Measurements from ENCODE around the gene FAM221A.
"Not testable (repeated sequence)": the region's sequence is repeated elsewhere in the genome, so short reads cannot be mapped to it uniquely, and the experiment has no call there.

FAM221A gene, protein sequence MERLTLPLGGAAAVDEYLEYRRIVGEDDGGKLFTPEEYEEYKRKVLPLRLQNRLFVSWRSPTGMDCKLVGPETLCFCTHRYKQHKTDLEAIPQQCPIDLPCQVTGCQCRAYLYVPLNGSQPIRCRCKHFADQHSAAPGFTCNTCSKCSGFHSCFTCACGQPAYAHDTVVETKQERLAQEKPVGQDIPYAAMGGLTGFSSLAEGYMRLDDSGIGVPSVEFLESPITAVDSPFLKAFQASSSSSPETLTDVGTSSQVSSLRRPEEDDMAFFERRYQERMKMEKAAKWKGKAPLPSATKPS

GRCh38 chr7:23679898-23680413 is at the start of gene FAM221A:
Gene FAM221A, plus strand, starts transcription at chr7:23680199. Its CDS starts 20 bp downstream, at chr7:23680219.
- peak; percentile 29 for DNase-seq (ENCODE audit: low spot score)

DNA sequence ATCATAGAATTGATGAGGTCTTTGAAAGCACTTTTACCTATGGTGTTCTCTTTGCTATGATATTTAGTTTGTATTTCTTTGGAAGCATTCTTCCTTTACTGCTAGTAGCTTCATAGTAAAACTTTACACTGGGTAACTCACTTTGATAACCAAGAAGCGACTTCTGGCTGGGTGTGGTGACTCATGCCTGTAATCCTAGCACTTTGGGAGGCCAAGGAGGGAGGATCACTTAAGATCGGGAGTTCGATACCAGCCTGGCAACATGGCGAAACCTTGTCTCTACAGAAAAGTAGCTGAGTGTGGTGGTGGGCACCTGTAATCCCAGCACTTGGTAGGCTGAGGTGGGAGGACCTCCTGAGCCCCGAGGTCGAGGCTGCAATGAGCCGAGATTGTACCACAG is 46.6 kb upstream of the FAM221A start:
- DNase-seq (ENCODE audit: low spot score) = no peak

- no peak for DNase-seq (ENCODE audit: low spot score)
Observed at GRCh38 chr7:23645822-23646221, 34.2 kb upstream of the FAM221A start.

DNA sequence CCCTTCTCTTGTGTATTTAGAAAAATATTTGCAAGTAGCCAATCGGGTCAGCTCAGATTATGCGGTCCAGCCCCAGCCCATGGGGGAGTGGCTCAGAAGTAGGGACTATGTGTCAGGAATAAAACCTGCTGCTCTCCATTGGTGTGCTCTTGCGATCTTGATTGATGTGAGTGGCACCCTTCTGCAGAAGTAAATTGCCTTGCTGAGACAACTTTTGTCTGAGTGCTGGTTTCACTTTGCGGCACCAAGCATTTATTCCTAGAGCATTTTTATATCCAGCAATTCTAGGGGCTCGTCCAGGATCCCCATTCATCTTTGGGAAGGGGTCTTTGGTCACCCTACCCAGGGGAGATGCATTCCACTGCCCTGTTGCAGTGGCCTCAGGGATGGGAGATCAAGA is 26.1 kb upstream of the FAM221A start:
- DNase-seq (ENCODE audit: low spot score) = no peak

DNA sequence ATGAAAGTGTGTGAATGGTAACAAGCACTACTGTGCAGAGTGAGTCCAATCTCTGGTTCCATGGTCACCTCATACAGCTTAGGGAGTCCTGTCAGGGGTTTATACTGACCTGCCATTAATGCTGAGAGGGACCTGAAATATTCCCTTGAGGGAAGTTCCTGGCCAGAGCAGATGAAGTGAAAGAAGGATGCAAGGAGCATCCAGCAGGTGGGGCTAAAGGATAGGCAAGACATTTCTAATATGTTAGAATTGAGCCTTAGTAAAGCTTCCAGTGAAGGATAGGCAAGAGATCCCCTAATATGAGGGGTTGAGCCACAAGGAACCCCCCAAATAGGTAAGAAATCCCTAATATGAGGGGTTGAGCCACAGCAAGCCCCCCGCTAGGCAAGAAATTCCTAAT is 25.5 kb upstream of the FAM221A start:
- DNase-seq (ENCODE audit: low spot score) = no peak

- DNase-seq (ENCODE audit: low spot score) = no peak
Observed at GRCh38 chr7:23655433-23655832, 24.6 kb upstream of the FAM221A start.

GRCh38 chr7:23658831-23659427 is 21.1 kb upstream of the FAM221A start:
- DNase-seq (ENCODE audit: low spot score) = no peak

DNA sequence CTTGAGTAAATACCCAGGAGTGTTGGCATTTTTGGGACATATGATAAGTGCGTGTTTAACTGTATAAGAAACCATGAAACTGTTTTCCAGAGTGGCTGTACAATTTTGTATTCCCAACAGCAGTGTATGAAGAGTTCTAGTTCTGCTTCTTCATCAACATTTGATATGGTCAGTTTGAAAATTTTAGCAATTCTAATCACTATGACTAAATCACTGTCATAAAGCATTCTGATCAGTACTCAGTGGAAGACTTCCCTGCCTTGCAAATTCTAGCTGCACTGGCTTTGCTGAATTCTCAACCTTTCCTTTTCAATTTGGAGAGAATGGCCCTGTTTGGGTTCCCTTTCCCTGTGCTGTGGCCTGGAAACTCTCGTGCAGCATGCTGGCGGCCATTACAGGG is 18.6 kb upstream of the FAM221A start:
- no peak for DNase-seq (ENCODE audit: low spot score)

DNA sequence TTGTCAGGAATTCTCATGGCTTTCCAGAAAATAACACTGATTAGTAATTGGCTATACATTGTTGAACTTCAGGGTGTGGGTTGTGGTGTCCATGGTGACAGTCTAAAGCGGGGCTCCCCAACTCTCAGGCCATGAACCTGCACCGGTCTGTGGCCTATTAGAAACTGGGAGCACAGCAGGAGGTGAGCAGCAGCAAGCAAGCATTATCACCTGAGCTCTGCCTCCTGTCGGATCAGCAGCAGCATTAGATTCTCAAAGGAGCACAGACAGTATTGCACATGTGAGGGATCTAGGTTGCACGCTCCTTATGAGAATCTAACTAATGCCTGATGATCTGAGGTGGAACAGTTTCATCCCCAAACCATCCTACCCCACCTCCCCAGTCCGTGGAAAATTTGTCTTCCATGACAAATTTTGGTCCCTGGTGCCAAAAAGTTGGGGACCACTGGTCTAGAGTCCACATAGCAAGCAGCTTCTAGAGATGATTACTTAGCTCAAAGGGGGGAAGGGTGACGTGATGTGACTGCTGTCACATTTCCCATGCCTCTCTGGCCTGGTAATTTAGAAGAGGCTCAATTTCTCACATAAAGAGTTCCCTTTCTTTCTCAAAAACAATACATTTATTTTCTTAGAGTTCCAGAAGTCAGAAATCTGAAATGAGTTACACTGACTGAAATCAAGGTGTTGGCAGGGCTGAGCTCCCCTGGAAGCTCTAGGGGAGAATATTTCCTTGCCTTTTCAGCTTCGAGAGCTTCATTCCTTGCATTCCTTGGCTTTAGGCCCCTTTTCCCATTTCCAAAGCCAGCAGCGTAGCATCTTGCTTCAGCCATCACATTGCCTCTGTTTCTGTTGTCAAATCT is 17.6 kb upstream of the FAM221A start:
- no peak for DNase-seq (ENCODE audit: low spot score)

DNA sequence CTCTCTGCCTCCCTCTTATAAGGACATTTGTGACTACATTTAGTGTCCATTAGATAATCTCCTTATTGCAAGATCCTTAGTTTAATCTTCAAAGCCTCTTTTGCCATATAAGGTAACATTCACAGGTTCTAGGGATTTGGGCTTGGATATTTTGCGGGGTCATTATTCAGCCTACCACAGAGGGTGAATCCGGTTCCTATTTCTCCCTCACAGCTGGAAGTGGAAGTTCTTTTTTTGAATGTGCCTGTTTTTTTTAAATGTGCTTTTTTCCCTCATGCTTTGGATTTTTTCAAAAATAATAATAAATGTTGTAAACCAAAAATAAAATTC is 17.1 kb upstream of the FAM221A start:
- no peak for DNase-seq (ENCODE audit: low spot score)

DNA sequence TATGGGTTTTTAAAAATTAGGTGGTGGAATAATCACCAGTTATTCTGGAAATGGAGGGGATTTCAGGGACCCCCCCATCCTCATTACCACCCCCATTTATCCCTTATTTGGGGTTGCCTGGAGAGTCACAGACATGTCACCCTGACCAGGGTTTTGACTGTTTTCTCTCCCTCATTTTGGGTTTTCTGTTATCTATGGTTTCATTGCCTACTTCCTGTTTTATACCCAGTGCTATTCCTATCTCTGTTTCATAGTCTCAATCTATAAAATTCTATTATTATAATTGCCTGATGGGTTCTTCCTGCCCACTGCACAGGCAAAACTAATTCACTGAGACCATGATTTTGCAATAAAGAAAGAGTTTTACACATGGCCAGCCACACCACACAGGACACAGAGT is 15.9 kb upstream of the FAM221A start:
- no peak for DNase-seq (ENCODE audit: low spot score)

GRCh38 chr7:23672033-23672432 is 8.0 kb upstream of the FAM221A start:
- no peak for DNase-seq (ENCODE audit: low spot score)

- DNase-seq (ENCODE audit: low spot score) = no peak
Observed at GRCh38 chr7:23680414-23681405, 711 bp downstream of the FAM221A start.

DNA sequence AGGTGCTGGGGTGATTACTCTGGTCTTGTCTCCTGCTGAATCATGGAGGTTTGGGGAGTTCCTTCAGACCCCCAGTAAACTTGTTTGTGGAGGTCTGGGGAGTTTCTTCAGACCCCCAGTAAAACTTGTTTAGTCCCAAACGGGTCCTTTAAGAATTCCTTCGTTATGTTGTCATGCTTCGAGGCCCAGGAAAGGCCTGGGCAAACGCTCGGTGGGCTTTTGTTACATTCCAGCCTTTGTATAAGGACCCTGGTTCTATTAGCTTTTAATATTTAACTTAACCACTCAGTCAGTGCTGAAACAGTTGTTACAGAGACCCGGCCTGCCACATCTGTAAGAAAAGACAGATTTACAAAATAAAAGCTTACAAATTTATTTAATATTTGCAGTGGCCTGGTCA is 4.0 kb downstream of the FAM221A start:
- DNase-seq (ENCODE audit: low spot score) = not testable (repeated sequence)

DNA sequence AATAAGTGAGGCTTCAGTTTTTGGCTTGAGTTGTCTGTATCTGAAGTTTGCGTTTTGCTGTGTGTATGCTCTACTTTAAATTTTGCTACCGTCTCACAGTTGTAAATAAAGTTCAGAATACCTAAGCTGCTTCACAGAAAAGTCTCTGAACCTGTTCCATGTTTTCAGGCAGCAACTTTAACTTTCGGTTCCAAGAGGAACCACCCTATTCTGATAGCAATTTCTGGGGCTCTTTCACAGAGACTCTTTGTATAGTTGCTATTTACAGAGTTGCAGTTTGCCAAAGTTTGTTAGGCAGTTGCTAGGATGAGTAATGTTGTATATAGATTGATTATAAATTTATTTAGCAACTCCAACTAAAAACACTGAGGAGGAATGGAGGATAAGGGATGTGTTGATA is 5.7 kb downstream of the FAM221A start:
- peak; percentile 65 for DNase-seq (ENCODE audit: low spot score)

DNA sequence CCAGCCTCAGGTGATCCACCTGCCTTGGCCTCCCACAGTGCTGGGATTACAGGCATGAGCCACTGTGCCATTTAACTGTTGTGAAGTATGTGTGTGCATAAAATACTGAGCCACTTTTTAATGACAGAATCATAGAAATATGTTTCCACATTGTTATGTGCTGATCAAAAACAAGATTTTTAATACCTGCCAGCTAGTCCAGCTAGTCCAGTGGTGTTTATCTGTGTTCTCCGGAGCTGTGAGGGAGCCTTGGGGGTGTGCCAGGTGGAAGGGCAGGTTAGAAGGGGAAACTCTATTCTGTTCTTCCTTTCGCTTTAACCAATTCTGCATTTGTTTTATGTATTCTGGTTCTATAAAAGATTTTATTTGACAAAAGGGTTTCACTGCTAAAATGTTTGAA is 7.0 kb downstream of the FAM221A start:
- DNase-seq (ENCODE audit: low spot score) = no peak

DNA sequence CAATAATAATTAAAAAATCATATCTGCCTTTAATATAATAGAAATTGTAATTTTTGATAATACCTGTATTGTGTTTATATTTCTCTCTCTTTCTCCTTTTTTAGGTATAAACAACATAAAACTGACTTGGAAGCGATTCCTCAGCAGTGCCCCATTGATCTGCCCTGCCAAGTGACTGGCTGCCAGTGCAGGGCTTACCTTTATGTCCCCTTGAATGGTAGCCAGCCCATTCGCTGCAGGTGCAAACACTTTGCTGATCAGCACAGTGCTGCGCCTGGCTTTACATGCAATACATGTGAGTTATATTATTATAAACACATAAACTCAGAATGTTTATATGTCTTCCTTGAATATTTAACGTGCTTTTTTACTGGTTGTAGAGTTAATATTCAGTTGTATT is 9.2 kb downstream of the FAM221A start:
- no peak for DNase-seq (ENCODE audit: low spot score)

DNA sequence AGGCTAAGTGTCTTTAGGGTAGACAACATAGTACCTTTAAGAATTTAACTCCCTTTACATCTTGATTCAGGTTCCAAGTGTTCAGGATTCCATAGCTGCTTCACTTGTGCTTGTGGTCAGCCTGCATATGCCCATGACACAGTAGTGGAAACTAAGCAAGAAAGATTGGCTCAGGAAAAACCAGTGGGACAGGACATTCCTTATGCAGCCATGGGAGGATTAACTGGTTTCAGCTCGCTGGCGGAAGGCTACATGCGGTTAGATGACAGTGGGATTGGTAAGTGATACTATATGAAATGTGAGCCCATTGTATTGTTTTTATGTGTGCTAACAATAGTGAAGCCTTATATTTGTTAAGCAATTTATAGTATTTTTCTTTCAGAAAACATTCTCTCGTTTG is 11.3 kb downstream of the FAM221A start:
- no peak for DNase-seq (ENCODE audit: low spot score)

GRCh38 chr7:23693224-23693623 is 13.2 kb downstream of the FAM221A start:
- no peak for DNase-seq (ENCODE audit: low spot score)

GRCh38 chr7:23696916-23697441 is 17.0 kb downstream of the FAM221A start:
- DNase-seq (ENCODE audit: low spot score) = peak; percentile 39

GRCh38 chr7:23698822-23699221 is 18.8 kb downstream of the FAM221A start:
- DNase-seq (ENCODE audit: low spot score) = no peak

All from COLO829 (cell line).